Fibroblast of the conjunctiva (primary cell): ENCODE data around the gene STK32C.

ENCODE experiments used
- DNase-seq: peaks from one replicate; pipeline ENCODE4 v3.0.0-alpha.2; 2010; ENCODE audit warnings: low read depth

Gene STK32C

GRCh38 chr10:132198068-132198370 lies 109.7 kb downstream of the STK32C start:
- no peak for DNase-seq

GRCh38 chr10:132197271-132198067 lies 110.3 kb downstream of the STK32C start:
- no peak for DNase-seq

GRCh38 chr10:132196178-132197113 lies 111.3 kb downstream of the STK32C start:
- no peak for DNase-seq

GRCh38 chr10:132195366-132196075 lies 112.2 kb downstream of the STK32C start:
- no peak for DNase-seq

- DNase-seq, result no peak
These were observed 113.0 kb downstream of the STK32C start for GRCh38 chr10:132194726-132195125.

GRCh38 chr10:132193907-132194552 lies 113.7 kb downstream of the STK32C start:
- no peak for DNase-seq

GRCh38 chr10:132192991-132193665 lies 114.6 kb downstream of the STK32C start:
- DNase-seq, result no peak

- no peak for DNase-seq
These were observed 115.4 kb downstream of the STK32C start for GRCh38 chr10:132192076-132192975.

- DNase-seq, result no peak
These were observed 117.8 kb downstream of the STK32C start for GRCh38 chr10:132189810-132190422.

GRCh38 chr10:132189016-132189415 lies 118.7 kb downstream of the STK32C start:
- DNase-seq, result no peak

- DNase-seq, result no peak
These were observed 119.4 kb downstream of the STK32C start for GRCh38 chr10:132188331-132188730.

- DNase-seq, result no peak
These were observed 120.2 kb downstream of the STK32C start for GRCh38 chr10:132187430-132188138.

GRCh38 chr10:132186488-132187429 lies 121.0 kb downstream of the STK32C start, which contains the start of gene DPYSL4:
DPYSL4 (plus strand) TSS chr10:132186948; CDS start chr10:132187064, 116 bp downstream.
- DNase-seq, result no peak

GRCh38 chr10:132185601-132186487 lies 121.9 kb downstream of the STK32C start:
- no peak for DNase-seq

GRCh38 chr10:132184816-132185593 lies 122.7 kb downstream of the STK32C start:
- DNase-seq, result no peak

GRCh38 chr10:132183046-132183445 lies 124.7 kb downstream of the STK32C start:
- no peak for DNase-seq
